Omental fat pad (tissue), 4 donors: ENCODE data around the gene ZNF530. TPM values are rescaled to one million over a fixed set of nuclear protein-coding genes. Genes with fewer than 3 reads are reported as not detected.

Experiments
- ATAC-seq: fragments of 150-250 bp; one replicate; pipeline ENCODE4 v1.9.1; 2016; ENCODE audit warnings: mild to moderate bottlenecking, moderate library complexity; ENCODE audit not compliant: low FRiP score
- DNase-seq: peaks from one replicate; pipeline ENCODE4 v3.0.0-alpha.2; 2019; ENCODE audit warnings: low spot score
- CTCF ChIP-seq, 3 donors: fragments of 450-650 bp; IDR thresholded peaks; one replicate each; pipeline ENCODE4 v1.5.1; 2016 to 2017; ENCODE audit warnings: antibody characterized with exemption in 3 of 3, mild to moderate bottlenecking in 3 of 3, moderate library complexity in 2 of 3
- total RNA-seq, 4 donors: library from RNA; depleted of rRNA; stranded (reverse); fragments of >200 nt; gene quantifications; one replicate each; pipeline ENCODE4 v1.1.0, GENCODE V29; 2016

Gene ZNF530
- total RNA-seq = 1 to 10 TPM in 3 of 4 donors, under 1 TPM in 1; 0.65 to 3.6 (median 3.0) TPM

- ATAC-seq = peak; percentile 87
- DNase-seq = peak; percentile 95
- no peak for TF ChIP-seq CTCF (IDR thresholded peaks at IDR 0.05)
These were observed at the start of gene ZNF530 for GRCh38 chr19:57599761-57600383. TSS of gene ZNF530 (plus strand) at chr19:57599885. CDS start at chr19:57604346, 4,461 bp downstream.

DNA sequence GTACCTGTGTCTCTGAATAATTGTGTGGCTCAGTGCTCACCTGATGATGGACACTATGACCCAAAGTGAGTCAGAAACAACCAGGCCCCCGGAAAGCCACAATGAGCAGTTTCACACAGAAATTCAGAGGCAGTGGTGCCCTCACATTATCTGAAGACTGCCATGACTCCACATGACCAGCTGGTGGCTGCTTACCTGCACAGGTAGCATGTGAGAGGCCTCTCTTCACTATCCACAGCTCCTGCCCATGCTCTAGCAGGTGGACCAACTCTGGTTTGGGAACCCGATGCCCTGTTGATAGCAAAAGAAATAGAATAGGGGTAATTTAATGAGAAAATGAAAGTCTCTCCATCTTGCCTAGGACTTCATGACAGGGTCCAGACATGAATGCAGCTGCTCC, 47.3 kb upstream of the ZNF530 start:
- DNase-seq = no peak
- no peak for TF ChIP-seq CTCF (IDR thresholded peaks at IDR 0.05)
- no peak for ATAC-seq

GRCh38 chr19:57557659-57558058, 42.0 kb upstream of the ZNF530 start:
- DNase-seq = no peak
- no peak for ATAC-seq

DNA sequence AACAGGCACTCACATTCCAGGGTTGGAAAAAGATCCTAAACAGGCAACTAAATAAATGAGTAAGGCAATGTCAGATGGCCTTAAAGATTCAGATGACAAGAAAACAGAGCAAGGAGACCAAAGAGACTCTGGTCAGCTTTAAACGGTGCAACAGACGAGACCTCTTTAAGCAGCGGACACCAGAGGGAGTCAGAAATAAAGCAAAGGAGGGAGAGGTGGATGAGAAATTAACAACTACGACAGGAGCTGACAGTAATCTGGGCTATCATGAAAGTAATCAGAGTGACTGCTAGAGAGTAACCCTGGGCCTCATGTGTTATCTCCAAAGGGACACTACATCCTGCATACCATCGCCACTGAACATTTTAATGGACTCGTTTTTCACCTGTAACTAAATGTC, 41.2 kb upstream of the ZNF530 start:
- DNase-seq (no peak), ATAC-seq (no peak)

More at GRCh38 chr19:57557659-57558058, 42.0 kb upstream of the ZNF530 start:
- TF ChIP-seq CTCF (IDR thresholded peaks at IDR 0.05) = no peak

DNA sequence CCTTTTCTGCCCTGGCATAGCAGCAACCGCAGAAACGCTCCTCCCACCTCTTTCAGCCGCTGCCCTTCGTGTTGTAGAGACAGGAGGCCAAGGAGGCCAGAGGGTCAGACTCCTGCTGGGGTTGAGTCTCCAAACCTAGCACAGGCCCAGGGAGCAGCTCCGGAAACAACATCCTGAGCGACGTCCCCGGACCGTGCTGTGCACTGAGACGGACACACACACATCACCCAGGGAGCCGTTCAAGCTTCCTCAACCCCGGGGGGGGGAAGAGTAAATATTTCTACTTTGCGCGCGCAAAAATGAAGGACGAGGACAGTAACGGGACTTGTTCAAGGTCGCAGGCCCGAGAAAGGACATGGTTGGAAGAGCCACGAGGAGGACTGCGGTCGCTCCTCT, 40.7 kb upstream of the ZNF530 start:
- no peak for TF ChIP-seq CTCF (IDR thresholded peaks at IDR 0.05)
- no peak for ATAC-seq
- no peak for DNase-seq

More for the DNA sequence above, 41.2 kb upstream of the ZNF530 start:
- TF ChIP-seq CTCF (IDR thresholded peaks at IDR 0.05) = no peak

DNA sequence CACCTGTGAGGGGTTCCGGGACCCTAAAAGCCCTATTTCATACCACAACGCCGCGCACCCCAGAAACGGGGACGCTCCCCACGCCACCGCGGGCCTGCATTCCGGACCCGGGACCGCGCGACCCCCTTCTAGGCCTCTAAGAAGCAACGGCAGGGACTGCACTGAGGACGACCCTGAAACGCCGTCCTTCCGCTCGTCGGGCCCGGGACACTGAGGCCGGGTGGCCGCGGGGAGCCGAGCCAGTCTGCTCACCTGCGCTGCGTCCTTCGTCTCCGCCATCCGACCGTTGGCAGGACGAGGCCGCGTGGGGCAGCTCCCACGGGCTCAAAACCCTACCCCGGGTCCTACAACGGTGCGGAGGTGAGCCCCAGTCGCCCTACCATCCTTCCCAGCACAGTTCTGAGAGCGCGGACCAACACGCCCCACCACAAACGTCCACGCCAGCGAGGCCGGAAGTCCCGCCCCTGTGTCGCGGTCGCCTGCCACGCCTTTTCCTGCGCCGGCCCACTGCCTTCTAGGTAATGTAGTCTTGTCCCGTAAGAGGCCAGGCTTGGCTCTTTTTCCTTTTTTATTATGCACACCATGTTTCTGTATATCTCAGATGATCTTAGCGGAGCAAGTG, 40.2 kb upstream of the ZNF530 start, which contains the start of gene ZNF550:
Gene ZNF550, minus strand, starts transcription at position 460 of the 622 bp plus-strand sequence. Its CDS starts 181 bp downstream, at position 279.
- DNase-seq (peak; percentile 84), ATAC-seq (peak; percentile 97)
- no peak for TF ChIP-seq CTCF (IDR thresholded peaks at IDR 0.05)

GRCh38 chr19:57560049-57560491, 39.6 kb upstream of the ZNF530 start:
- DNase-seq (no peak), ATAC-seq (peak; percentile 11)
- TF ChIP-seq CTCF (IDR thresholded peaks at IDR 0.05) = no peak
